Measurements from ENCODE around the gene SMIM28.

DNA sequence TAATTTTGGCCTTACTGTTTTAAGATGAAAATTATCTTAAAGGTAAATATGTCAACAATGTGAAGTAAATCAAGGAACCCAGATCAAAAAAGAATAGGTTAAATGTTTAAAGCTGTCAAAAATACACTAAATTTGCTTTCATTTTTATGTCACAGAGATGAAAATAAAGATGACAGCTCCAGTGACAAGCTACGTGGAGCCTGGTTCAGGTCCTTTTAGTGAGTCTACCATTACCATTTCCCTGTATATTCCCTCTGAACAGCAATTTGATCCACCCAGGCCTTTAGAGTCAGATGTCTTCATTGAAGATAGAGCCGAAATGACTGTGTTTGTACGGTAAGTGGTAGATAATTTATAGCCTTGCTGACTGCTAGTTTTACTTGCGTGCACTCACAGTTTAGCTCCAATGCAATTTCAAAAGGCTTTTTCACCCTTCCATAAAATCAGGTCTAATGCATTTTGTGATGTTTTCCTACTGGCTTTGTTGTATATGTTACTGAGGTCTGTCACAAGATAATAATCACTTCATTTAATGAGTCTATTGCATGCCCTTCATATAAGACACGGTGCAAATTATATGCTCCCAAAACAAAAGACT is 28.2 kb downstream of the SMIM28 start:
- no peak for TF ChIP-seq EZH2 (IDR thresholded peaks at IDR 0.05)
- TF ChIP-seq POLR2AphosphoS5 (IDR thresholded peaks at IDR 0.05; ENCODE audit: borderline replicate concordance, low read depth, low read length), result no peak
- no peak for TF ChIP-seq FOXP2 (optimal IDR thresholded peaks at IDR 0.05; ENCODE audit: control extremely low read depth, extremely low read length, insufficient read depth)

Measured in SK-N-MC (cell line).